Measurements from ENCODE around the gene RTN4R.
"Not testable (repeated sequence)": the region's sequence is repeated elsewhere in the genome, so short reads cannot be mapped to it uniquely, and the experiment has no call there.

RTN4R gene

GRCh38 chr22:20268279-20269012 lies at the start of gene RTN4R:
Gene RTN4R, minus strand, starts transcription at chr22:20268318. Its CDS starts 226 bp downstream, at chr22:20268092.
- peak; percentile 63 for DNase-seq (ENCODE audit: low read depth)
- peak; percentile 38 for TF ChIP-seq CTCF (IDR thresholded peaks at IDR 0.05; ENCODE audit: insufficient read depth, low read depth, low read length, missing control alignments)
- H3K4me3 ChIP-seq (ENCODE audit: low read length), result peak within 1 kb of the TSS; percentile 38

GRCh38 chr22:20317402-20318042 lies 49.4 kb upstream of the RTN4R start:
- H3K4me3 ChIP-seq (ENCODE audit: low read length), result not testable (repeated sequence)
- peak; percentile 53 for TF ChIP-seq CTCF (IDR thresholded peaks at IDR 0.05; ENCODE audit: insufficient read depth, low read depth, low read length, missing control alignments)
- DNase-seq (ENCODE audit: low read depth), result peak; percentile 33

- H3K4me3 ChIP-seq (ENCODE audit: low read length), result no peak overlapping the region
- no peak for TF ChIP-seq CTCF (IDR thresholded peaks at IDR 0.05; ENCODE audit: insufficient read depth, low read depth, low read length, missing control alignments)
- DNase-seq (ENCODE audit: low read depth), result no peak
Measured at GRCh38 chr22:20316844-20317401, 48.8 kb upstream of the RTN4R start.

GRCh38 chr22:20316217-20316843 lies 48.2 kb upstream of the RTN4R start:
- no peak for DNase-seq (ENCODE audit: low read depth)
- H3K4me3 ChIP-seq (ENCODE audit: low read length), result no peak overlapping the region
- TF ChIP-seq CTCF (IDR thresholded peaks at IDR 0.05; ENCODE audit: insufficient read depth, low read depth, low read length, missing control alignments), result no peak

GRCh38 chr22:20315337-20316216 lies 47.5 kb upstream of the RTN4R start:
- no peak for TF ChIP-seq CTCF (IDR thresholded peaks at IDR 0.05; ENCODE audit: insufficient read depth, low read depth, low read length, missing control alignments)
- DNase-seq (ENCODE audit: low read depth), result no peak
- no peak overlapping the region for H3K4me3 ChIP-seq (ENCODE audit: low read length)

- H3K4me3 ChIP-seq (ENCODE audit: low read length); DNase-seq (ENCODE audit: low read depth): not testable (repeated sequence)
Measured at GRCh38 chr22:20314741-20315336, 46.7 kb upstream of the RTN4R start.

GRCh38 chr22:20314206-20314605 lies 46.1 kb upstream of the RTN4R start:
- DNase-seq (ENCODE audit: low read depth); H3K4me3 ChIP-seq (ENCODE audit: low read length): not testable (repeated sequence)

- DNase-seq (ENCODE audit: low read depth); H3K4me3 ChIP-seq (ENCODE audit: low read length): not testable (repeated sequence)
Measured at GRCh38 chr22:20313306-20314077, 45.4 kb upstream of the RTN4R start.
